ENCODE data around the gene ZBTB45.

Gene ZBTB45

GRCh38 chr19:58557221-58558065 lies 37.8 kb upstream of the ZBTB45 start:
- TF ChIP-seq, protein P1, sequence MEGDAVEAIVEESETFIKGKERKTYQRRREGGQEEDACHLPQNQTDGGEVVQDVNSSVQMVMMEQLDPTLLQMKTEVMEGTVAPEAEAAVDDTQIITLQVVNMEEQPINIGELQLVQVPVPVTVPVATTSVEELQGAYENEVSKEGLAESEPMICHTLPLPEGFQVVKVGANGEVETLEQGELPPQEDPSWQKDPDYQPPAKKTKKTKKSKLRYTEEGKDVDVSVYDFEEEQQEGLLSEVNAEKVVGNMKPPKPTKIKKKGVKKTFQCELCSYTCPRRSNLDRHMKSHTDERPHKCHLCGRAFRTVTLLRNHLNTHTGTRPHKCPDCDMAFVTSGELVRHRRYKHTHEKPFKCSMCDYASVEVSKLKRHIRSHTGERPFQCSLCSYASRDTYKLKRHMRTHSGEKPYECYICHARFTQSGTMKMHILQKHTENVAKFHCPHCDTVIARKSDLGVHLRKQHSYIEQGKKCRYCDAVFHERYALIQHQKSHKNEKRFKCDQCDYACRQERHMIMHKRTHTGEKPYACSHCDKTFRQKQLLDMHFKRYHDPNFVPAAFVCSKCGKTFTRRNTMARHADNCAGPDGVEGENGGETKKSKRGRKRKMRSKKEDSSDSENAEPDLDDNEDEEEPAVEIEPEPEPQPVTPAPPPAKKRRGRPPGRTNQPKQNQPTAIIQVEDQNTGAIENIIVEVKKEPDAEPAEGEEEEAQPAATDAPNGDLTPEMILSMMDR (IDR thresholded peaks at IDR 0.05), result no peak

DNA sequence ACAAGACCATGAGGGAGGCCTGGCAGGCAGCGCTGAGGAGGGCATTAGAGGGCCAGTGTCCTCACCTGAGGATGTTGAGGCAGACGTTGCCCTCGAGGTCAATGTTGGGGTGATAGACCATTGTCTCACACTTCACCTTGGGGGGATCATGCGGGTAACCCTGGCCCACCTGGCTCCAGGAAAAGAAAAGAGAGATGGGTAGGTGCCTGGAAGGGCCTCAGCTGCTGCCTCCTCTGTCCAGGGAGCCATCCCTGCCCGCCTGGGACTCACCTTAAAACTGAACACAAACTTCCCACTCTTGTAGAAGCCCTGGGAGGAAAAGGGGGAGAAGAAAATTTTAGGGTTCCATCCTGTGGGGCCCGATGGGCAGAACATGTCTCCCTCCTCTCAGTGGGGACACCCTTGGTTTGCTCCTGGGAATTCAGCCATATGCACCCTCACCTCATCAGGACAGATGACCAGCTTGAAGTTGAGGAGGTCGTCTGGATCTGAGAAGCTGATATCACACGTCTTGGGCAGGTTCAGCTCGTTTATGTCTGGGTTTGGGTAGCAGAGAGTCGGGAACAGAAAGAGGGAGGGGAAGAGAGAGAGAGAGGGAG lies 37.1 kb upstream of the ZBTB45 start:
- TF ChIP-seq, protein P1 (IDR thresholded peaks at IDR 0.05), result no peak

DNA sequence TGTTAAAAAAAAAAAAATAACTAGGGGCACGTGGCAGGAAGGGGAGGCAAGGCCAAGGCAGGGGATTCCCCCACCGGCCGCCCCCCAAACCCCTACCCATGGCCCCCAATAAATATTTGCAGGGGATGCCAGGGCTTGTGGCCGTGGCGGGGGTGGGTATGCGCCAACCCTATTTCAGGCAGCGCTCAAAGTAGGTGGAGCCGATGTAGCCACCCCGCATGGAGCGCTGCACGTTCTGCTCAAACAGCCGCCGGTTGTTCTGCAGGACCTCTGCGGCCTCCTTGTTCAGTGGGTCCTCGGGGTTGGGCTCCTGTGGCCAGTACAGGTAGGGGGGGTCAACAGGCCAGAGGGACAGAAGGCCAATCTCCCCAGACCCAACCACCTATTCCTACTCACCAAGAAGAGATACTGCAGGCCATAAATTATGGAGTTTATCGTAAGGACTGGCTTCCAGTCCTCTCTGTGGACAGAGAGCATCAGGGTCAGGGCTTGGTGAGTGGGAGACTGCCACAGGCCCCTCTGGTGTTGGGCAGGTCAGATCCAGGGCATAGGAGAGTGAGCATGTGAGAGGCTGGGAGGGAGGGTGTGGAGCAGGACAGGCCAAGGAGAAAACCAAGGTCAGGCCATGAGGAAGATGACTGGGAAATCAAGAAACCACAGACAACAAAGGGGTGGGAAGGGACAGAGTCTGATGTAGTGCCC lies 36.5 kb upstream of the ZBTB45 start:
- TF ChIP-seq, protein P1 (IDR thresholded peaks at IDR 0.05), result no peak

- TF ChIP-seq, protein P1 (IDR thresholded peaks at IDR 0.05), result no peak
Observed at GRCh38 chr19:58555369-58555885, 35.8 kb upstream of the ZBTB45 start.

GRCh38 chr19:58554494-58555368 lies 35.1 kb upstream of the ZBTB45 start, which contains the start of gene CHMP2A:
Gene CHMP2A, minus strand, starts transcription at chr19:58555105. Its CDS starts 893 bp downstream, at chr19:58554212.
- TF ChIP-seq, protein P1 (IDR thresholded peaks at IDR 0.05), result no peak

DNA sequence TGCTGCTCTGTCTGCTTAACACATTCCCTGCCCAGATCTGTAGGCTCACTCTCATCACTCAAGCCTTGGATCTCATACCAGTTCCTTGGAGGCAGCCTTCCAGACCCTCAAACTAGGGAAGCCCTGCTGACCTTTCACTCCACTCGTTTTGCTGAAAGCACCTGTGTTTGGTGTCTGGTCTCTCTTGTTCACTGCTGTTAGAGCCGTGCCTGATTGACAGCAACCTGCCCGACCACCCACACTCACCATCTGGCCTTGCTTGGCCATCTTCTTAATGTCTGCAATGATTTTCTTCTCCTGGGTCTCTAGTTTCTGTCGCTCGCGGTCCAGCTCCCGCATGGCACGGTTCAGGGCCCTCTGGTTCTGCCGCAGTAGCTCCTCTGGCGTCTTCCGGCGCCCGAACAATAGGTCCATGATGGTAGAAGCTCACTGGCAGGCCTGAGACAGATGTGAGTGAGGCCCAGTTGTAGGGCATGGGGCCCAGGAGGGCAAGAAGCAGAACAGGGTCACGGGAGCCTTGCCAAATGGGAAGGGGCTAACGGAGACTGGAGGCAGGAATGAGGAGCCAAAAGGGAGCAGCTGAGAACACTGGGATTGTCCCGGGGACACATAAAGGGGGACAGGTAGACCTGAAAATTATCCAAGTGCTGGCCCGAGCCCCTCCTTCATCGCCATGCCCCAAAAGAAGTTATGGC lies 34.3 kb upstream of the ZBTB45 start:
- TF ChIP-seq, protein P1 (IDR thresholded peaks at IDR 0.05), result no peak
